HFFc6 (cell line): ENCODE data around the gene KHDC3L. TPM values are rescaled to one million over a fixed set of nuclear protein-coding genes. Genes with fewer than 3 reads are reported as not detected.

ENCODE experiments used
- DNase-seq: peaks from one replicate; pipeline ENCODE4 v3.0.0-alpha.2; 2018
- H3K27ac Mint-ChIP-seq: 2 replicates; pipeline ENCODE4 v1.8.0; 2020; ENCODE audit warnings: mild to moderate bottlenecking, mixed read lengths
- H3K27me3 Mint-ChIP-seq: 2 replicates; pipeline ENCODE4 v1.8.0; 2021; ENCODE audit warnings: mild to moderate bottlenecking, moderate library complexity, mixed read lengths; ENCODE audit not compliant: insufficient read depth
- H3K36me3 Mint-ChIP-seq: 2 replicates; pipeline ENCODE4 v1.8.0; 2021; ENCODE audit warnings: low read depth, mixed read lengths
- H3K4me1 Mint-ChIP-seq: 2 replicates; pipeline ENCODE4 v1.8.0; 2020; ENCODE audit warnings: low read depth, mixed read lengths
- H3K4me3 Mint-ChIP-seq: 2 replicates; pipeline ENCODE4 v1.8.0; 2020; ENCODE audit warnings: mild to moderate bottlenecking, moderate library complexity, mixed read lengths
- H3K9me3 Mint-ChIP-seq: 2 replicates; pipeline ENCODE4 v1.8.0; 2020; ENCODE audit warnings: mild to moderate bottlenecking, mixed read lengths
- total RNA-seq, 6 experiments: library from RNA; stranded (reverse); fragmentation: NEBNext Ultra II Directional; extraction: Animal tissue kit (Norgen Biotek cat#: 25700); gene quantifications; 2 replicates in 1 of 6; 3 replicates in 5 of 6; pipeline ENCODE4 v1.2.3, GENCODE V29; 2021
- TF ChIP-seq, protein P1 (sequence below): fragments of 200-600 bp; sonication (generic); IDR thresholded peaks from 2 replicates; pipeline ENCODE4 v1.5.0; 2021; ENCODE audit warnings: antibody characterized with exemption, mild to moderate bottlenecking

Gene KHDC3L
- total RNA-seq, 6 experiments from 2014 or later, result not detected

DNA sequence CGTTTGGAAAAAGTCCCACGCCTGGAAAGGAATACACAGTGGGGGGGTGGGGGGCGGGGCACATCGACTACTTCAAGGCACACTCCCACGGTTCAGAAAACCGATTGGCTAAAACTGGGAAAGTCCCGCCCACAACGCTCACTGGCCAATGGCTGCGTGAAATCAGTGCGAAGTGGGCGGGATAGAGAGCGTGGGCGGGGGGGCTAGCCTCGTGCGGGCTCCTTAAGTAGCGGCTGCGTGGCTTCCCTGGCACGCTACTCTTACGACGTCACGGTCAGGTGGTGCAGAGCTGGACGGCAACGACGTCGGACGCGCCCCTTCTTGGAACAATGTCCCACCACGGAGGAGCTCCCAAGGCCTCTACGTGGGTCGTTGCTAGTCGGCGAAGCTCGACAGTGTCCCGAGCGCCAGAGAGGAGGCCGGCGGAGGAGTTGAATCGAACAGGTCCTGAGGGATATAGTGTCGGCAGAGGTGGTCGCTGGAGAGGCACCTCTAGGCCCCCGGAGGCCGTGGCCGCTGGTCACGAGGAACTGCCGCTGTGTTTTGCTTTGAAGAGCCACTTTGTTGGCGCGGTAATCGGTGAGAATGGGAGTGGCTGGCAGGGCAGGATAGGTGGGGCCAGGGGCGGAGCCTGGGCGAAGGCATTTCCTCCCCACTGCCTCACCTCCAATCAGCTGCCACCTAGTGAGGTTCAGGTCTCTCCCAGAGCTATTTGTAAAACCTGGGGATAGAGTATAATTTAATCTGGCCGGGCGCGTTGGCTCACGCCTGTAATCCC, 32.3 kb downstream of the KHDC3L start, which contains the start of gene DDX43:
Gene DDX43, plus strand, starts transcription at position 252 of the 778 bp plus-strand sequence. Its CDS starts 78 bp downstream, at position 330.
- DNase-seq, result no peak
- H3K4me3 Mint-ChIP-seq, result no peak within 1 kb of the TSS

DNA sequence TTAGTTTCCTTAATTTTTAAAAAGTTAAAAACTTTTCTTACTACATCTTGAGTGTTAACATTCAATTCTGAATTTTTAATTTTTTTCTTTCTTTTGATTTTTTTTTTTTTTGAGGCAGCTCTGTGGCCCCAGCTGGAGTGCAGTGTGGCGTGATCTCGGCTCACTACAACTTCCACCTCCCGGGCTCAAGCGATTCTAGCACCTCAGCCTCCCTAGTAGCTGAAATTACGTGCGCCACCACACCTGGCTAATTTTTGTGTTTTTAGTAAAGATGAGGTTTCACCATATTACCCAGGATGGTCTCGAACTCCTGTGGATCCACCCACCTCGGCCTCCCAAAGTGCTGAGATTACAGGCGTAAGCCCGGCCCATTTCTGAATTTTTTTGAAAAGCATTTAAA, 33.4 kb downstream of the KHDC3L start:
- Mint-ChIP-seq H3K36me3 (no peaks in the 10 kb centered on the region), H3K27ac (no peak overlapping the region), H3K4me3 (no peak overlapping the region), H3K9me3 (no peaks in the 10 kb centered on the region), H3K4me1 (peaks cover 22% of the 10 kb centered on the region), H3K27me3 (no peaks in the 10 kb centered on the region; the same call in 1 of the 2 replicates)
- no peak for DNase-seq
- TF ChIP-seq, protein P1, sequence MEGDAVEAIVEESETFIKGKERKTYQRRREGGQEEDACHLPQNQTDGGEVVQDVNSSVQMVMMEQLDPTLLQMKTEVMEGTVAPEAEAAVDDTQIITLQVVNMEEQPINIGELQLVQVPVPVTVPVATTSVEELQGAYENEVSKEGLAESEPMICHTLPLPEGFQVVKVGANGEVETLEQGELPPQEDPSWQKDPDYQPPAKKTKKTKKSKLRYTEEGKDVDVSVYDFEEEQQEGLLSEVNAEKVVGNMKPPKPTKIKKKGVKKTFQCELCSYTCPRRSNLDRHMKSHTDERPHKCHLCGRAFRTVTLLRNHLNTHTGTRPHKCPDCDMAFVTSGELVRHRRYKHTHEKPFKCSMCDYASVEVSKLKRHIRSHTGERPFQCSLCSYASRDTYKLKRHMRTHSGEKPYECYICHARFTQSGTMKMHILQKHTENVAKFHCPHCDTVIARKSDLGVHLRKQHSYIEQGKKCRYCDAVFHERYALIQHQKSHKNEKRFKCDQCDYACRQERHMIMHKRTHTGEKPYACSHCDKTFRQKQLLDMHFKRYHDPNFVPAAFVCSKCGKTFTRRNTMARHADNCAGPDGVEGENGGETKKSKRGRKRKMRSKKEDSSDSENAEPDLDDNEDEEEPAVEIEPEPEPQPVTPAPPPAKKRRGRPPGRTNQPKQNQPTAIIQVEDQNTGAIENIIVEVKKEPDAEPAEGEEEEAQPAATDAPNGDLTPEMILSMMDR, result no peak

More for the DNA sequence above, 32.3 kb downstream of the KHDC3L start, which contains the start of gene DDX43:
- H3K36me3 Mint-ChIP-seq, result no peaks in the 10 kb centered on the region
- TF ChIP-seq, protein P1, result no peak
- H3K4me1 Mint-ChIP-seq, result peaks cover 22% of the 10 kb centered on the region
- H3K27me3 Mint-ChIP-seq, result no peaks in the 10 kb centered on the region; the same call in 1 of the 2 replicates
- no peaks in the 10 kb centered on the region for H3K9me3 Mint-ChIP-seq
- no peak within 1 kb of the TSS for H3K27ac Mint-ChIP-seq

DNA sequence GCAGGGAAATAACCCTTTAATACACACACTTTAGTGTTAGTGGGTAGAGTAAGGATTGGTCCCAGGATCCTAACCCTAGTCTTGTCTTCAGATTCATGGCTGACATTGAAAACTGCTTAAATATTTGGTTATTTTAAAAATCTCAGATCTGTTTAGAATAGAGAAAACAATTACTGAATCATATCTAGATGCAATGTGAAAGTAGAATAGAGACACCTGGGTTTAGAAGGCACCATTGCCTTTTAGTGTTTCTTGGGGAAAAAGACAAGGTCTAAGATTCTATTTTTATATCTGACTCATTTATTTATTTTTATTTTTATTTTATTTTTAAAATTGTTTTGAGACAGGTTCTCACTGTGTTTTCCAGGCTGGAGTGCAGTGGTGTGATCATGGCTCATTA, 38.2 kb downstream of the KHDC3L start:
- H3K27ac Mint-ChIP-seq, result no peak overlapping the region
- peaks cover 14% of the 10 kb centered on the region for H3K4me1 Mint-ChIP-seq
- H3K36me3 Mint-ChIP-seq, result no peaks in the 10 kb centered on the region
- TF ChIP-seq, protein P1, result no peak
- H3K9me3 Mint-ChIP-seq, result no peaks in the 10 kb centered on the region
- no peak overlapping the region for H3K4me3 Mint-ChIP-seq
- DNase-seq, result no peak
- no peaks in the 10 kb centered on the region for H3K27me3 Mint-ChIP-seq

DNA sequence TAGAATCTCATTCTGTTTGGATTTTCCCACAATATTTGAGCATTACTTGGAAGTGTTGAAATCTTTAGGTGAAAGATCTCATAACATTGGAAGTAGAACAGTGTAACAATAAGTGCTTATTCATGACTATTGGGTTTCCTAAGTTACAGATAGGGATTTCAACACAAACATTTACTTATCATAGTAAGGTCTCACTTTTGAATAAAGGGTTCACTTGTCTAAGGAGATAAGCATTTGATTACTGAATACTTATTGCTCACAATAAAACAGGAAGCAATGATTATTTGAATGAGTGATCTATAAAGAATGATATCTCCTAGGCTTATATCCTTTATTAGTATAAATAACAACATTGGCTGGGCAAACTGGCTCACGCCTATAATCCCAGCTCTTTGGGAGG, 46.9 kb downstream of the KHDC3L start:
- no peaks in the 10 kb centered on the region for H3K36me3 Mint-ChIP-seq
- H3K9me3 Mint-ChIP-seq, result no peaks in the 10 kb centered on the region
- no peak overlapping the region for H3K4me3 Mint-ChIP-seq
- no peaks in the 10 kb centered on the region for H3K4me1 Mint-ChIP-seq
- no peaks in the 10 kb centered on the region for H3K27me3 Mint-ChIP-seq
- no peak for DNase-seq
- H3K27ac Mint-ChIP-seq, result no peak overlapping the region
- TF ChIP-seq, protein P1, result no peak

DNA sequence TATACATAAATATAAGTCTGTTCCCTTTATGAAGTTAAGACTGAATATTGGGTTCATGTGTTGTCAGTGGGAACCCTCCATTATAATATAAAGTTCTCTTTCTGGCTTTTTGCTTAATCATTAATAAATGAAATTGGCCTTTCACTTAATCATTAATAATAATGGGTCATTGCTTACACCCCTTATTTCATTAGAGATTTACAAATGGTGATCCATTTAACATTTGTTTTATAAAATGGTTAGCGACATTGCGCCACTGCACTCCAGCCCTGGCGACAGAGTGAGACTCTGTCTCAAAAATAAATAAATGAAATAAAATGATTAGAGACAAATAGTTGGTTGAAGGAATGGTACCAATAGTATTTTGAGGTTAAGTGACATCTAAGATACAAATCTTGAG, 50.6 kb downstream of the KHDC3L start:
- H3K4me3 Mint-ChIP-seq, result no peak overlapping the region
- no peaks in the 10 kb centered on the region for H3K27me3 Mint-ChIP-seq
- H3K4me1 Mint-ChIP-seq, result peaks cover 3% of the 10 kb centered on the region
- TF ChIP-seq, protein P1, result no peak
- no peaks in the 10 kb centered on the region for H3K9me3 Mint-ChIP-seq
- no peaks in the 10 kb centered on the region for H3K36me3 Mint-ChIP-seq
- no peak for DNase-seq
- H3K27ac Mint-ChIP-seq, result no peak overlapping the region

Other genes starting within 250 kb of the KHDC3L start
- under 1 TPM in 2 of 6 experiments, not detected in 4; 0.37 to 0.55 TPM for gene KHDC1L, start 137.2 kb upstream of the KHDC3L start, total RNA-seq
- 1 to 10 TPM; 4.8 to 6.3 (median 5.9) TPM for gene KHDC1, start 99.5 kb upstream of the KHDC3L start, total RNA-seq
- gene DPPA5, start 8.4 kb upstream of the KHDC3L start, total RNA-seq, result not detected
- not detected for gene OOEP, start 7.2 kb downstream of the KHDC3L start, total RNA-seq
- not detected for gene DDX43, start 32.2 kb downstream of the KHDC3L start, total RNA-seq
- gene CGAS, start 89.6 kb downstream of the KHDC3L start, total RNA-seq, result 1 to 10 TPM; 3.6 to 5.3 (median 5.0) TPM
- gene MTO1, start 99.1 kb downstream of the KHDC3L start, total RNA-seq, result 10 to 100 TPM; 18.5 to 28.2 (median 21.5) TPM
- gene EEF1A1, start 158.4 kb downstream of the KHDC3L start, total RNA-seq, result over 10,000 TPM in 4 of 6 experiments, 1,000 to 10,000 TPM in 2; 8,709 to 10,268 (median 10,123) TPM